Caki2 (cell line): Measurements from ENCODE around the gene GRID1. TPM values are rescaled to one million over a fixed set of nuclear protein-coding genes. Genes with fewer than 3 reads are reported as not detected.

Source experiments
- DNase-seq: peaks from one replicate; pipeline ENCODE4 v3.0.0-alpha.2; 2015; ENCODE audit warnings: low read depth
- in situ Hi-C: cut with HindIII; loops from 2 replicates; pipeline ENCODE4 v1.10.0; 2016; ENCODE audit warnings: low sequenced_read_pairs, low pct_unique_long_range_greater_than_20kb, mixed read lengths
- total RNA-seq: library from RNA; depleted of rRNA; stranded (reverse); fragments of >200 nt; shearing (Covaris generic); gene quantifications from 2 replicates; pipeline ENCODE4 v1.2.3, GENCODE V29; 2014; ENCODE audit warnings: low replicate concordance

The GRID1 gene
- total RNA-seq, 1 experiment from 2014 or later = 2.6 TPM

GRCh38 chr10:86164174-86164774 lies 202.3 kb downstream of the GRID1 start:
- DNase-seq = peak; percentile 57
- in situ Hi-C loops = no loop called here

- peak; percentile 44 for DNase-seq
- in situ Hi-C loops = no loop called here
Observed at GRCh38 chr10:86163522-86164173, 202.9 kb downstream of the GRID1 start.

GRCh38 chr10:86162696-86163400 lies 203.7 kb downstream of the GRID1 start:
- in situ Hi-C loops = no loop called here

GRCh38 chr10:86162036-86162435 lies 204.6 kb downstream of the GRID1 start:
- in situ Hi-C loops = no loop called here

More at GRCh38 chr10:86162696-86163400, 203.7 kb downstream of the GRID1 start:
- DNase-seq = no peak

GRCh38 chr10:86160890-86161585 lies 205.6 kb downstream of the GRID1 start:
- no peak for DNase-seq
- in situ Hi-C loops = no loop called here

More at GRCh38 chr10:86162036-86162435, 204.6 kb downstream of the GRID1 start:
- no peak for DNase-seq

GRCh38 chr10:86159797-86160196 lies 206.8 kb downstream of the GRID1 start:
- in situ Hi-C loops = no loop called here
- DNase-seq = no peak

- in situ Hi-C loops = no loop called here
- DNase-seq = no peak
Observed at GRCh38 chr10:86155054-86155921, 211.3 kb downstream of the GRID1 start.

GRCh38 chr10:86153751-86154150 lies 212.8 kb downstream of the GRID1 start:
- DNase-seq = no peak
- in situ Hi-C loops = no loop called here

GRCh38 chr10:86152911-86153310 lies 213.7 kb downstream of the GRID1 start:
- in situ Hi-C loops = no loop called here

GRCh38 chr10:86152354-86152753 lies 214.2 kb downstream of the GRID1 start:
- in situ Hi-C loops = no loop called here
- DNase-seq = no peak

More at GRCh38 chr10:86152911-86153310, 213.7 kb downstream of the GRID1 start:
- DNase-seq = no peak

- in situ Hi-C loops = no loop called here
- no peak for DNase-seq
Observed at GRCh38 chr10:86151613-86152012, 215.0 kb downstream of the GRID1 start.

- in situ Hi-C loops = no loop called here
Observed at GRCh38 chr10:86149257-86149656, 217.3 kb downstream of the GRID1 start.

GRCh38 chr10:86148117-86148516 lies 218.5 kb downstream of the GRID1 start:
- DNase-seq = no peak
- in situ Hi-C loops = no loop called here

More at GRCh38 chr10:86149257-86149656, 217.3 kb downstream of the GRID1 start:
- no peak for DNase-seq

- no peak for DNase-seq
- in situ Hi-C loops = no loop called here
Observed at GRCh38 chr10:86144301-86144700, 222.3 kb downstream of the GRID1 start.

GRCh38 chr10:86141896-86142295 lies 224.7 kb downstream of the GRID1 start:
- DNase-seq = no peak
- in situ Hi-C loops = no loop called here

GRCh38 chr10:86139066-86139657 lies 227.4 kb downstream of the GRID1 start:
- no peak for DNase-seq

GRCh38 chr10:86138551-86139065 lies 228.0 kb downstream of the GRID1 start:
- in situ Hi-C loops = no loop called here
- no peak for DNase-seq

More at GRCh38 chr10:86139066-86139657, 227.4 kb downstream of the GRID1 start:
- in situ Hi-C loops = no loop called here
